Endothelial cell of umbilical vein (primary cell): ENCODE data around the gene ELOVL5. TPM values are rescaled to one million over a fixed set of nuclear protein-coding genes. Genes with fewer than 3 reads are reported as not detected.

Source experiments
- BruUV-seq: library from RNA; stranded (reverse); fragments of 400-500 nt; replicated peaks from 2 replicates; lab custom pipeline; 2021; lab: Mats Ljungman, UMichigan
- CTCF ChIA-PET: fragments of 300-600, 350-600 bp; sonication (Branson Sonifier 250); formaldehyde crosslinking; loops from one replicate; lab custom pipeline; 2021; ENCODE audit warnings: antibody characterized with exemption, inconsistent platforms; lab: Charles Lee
- POLR2A ChIA-PET: fragments of 300-600, 350-600 bp; sonication (Branson Sonifier 250); formaldehyde crosslinking; loops from one replicate; lab custom pipeline; 2021; ENCODE audit warnings: antibody characterized with exemption, inconsistent platforms; lab: Charles Lee
- DNase-seq: peaks from one replicate; pipeline ENCODE4 v3.0.0-alpha.2; 2011; ENCODE audit warnings: low read depth, low spot score
- FAIRE-seq: peaks from 2 replicates; lab custom pipeline; 2011; peaks lifted over from hg19 to GRCh38; lab: Jason Lieb, UNC
- H2AFZ ChIP-seq: 2 replicates; pipeline ENCODE4 v1.6.0; 2012; ENCODE audit warnings: low read depth, low read length, control low read depth, inconsistent platforms
- H3K27ac ChIP-seq: 2 replicates; pipeline ENCODE4 v1.5.1; 2011; ENCODE audit warnings: low read depth, mild to moderate bottlenecking, control low read depth, low read length, moderate library complexity; ENCODE audit not compliant: insufficient read depth
- H3K27me3 ChIP-seq, 2 experiments: 2 replicates each; pipeline versions ENCODE4 v1.6.0 to v1.6.1; 2011; ENCODE audit warnings: low read length in 2 of 2, mixed read lengths in 1 of 2; ENCODE audit not compliant: control insufficient read depth in 2 of 2, insufficient read depth in 2 of 2
- H3K36me3 ChIP-seq, 2 experiments: 2 replicates in 1 of 2; 3 replicates in 1 of 2; pipeline ENCODE4 v1.5.1; 2011; ENCODE audit warnings: low read length in 2 of 2, mild to moderate bottlenecking in 1 of 2, moderate library complexity in 1 of 2; ENCODE audit not compliant: control insufficient read depth in 2 of 2, insufficient read depth in 2 of 2; ENCODE audit errors: extremely low read depth in 1 of 2
- H3K4me1 ChIP-seq: 3 replicates; pipeline ENCODE4 v1.5.1; 2011; ENCODE audit warnings: mild to moderate bottlenecking, low read length; ENCODE audit not compliant: control insufficient read depth, insufficient read depth; ENCODE audit errors: extremely low read depth
- H3K4me2 ChIP-seq: 2 replicates; pipeline ENCODE4 v1.6.1; 2011; ENCODE audit warnings: low read length, control low read depth, mixed read lengths; ENCODE audit not compliant: insufficient read depth
- H3K4me3 ChIP-seq, 3 experiments: fragments of 200-600 bp in 1 of 3; sonication (generic), shearing (Covaris generic) in 1 of 3; replicated peaks in 1 of 3; 2 replicates each; pipeline ENCODE4 v1.5.1; 2011 to 2016; ENCODE audit warnings: control low read depth in 3 of 3, low read length in 3 of 3, mild to moderate bottlenecking in 2 of 3, inconsistent platforms in 1 of 3, low read depth in 1 of 3, moderate library complexity in 1 of 3; ENCODE audit not compliant: insufficient read depth in 1 of 3
- H3K79me2 ChIP-seq: 2 replicates; pipeline ENCODE4 v1.6.0; 2012; ENCODE audit warnings: low read length, inconsistent platforms; ENCODE audit not compliant: control insufficient read depth, insufficient read depth
- H3K9ac ChIP-seq: replicated peaks from 2 replicates; pipeline ENCODE3; 2011; ENCODE audit warnings: low read length, control low read depth; ENCODE audit not compliant: insufficient read depth; ENCODE audit errors: extremely low read depth
- H3K9me1 ChIP-seq: replicated peaks from 3 replicates; pipeline ENCODE4 v1.6.0; 2011; ENCODE audit warnings: mild to moderate bottlenecking, low read length; ENCODE audit not compliant: control insufficient read depth, insufficient read depth; ENCODE audit errors: extremely low read depth
- H3K9me3 ChIP-seq: replicated peaks from 2 replicates; pipeline ENCODE4 v1.5.1; 2012; ENCODE audit warnings: low read length, inconsistent platforms; ENCODE audit not compliant: control insufficient read depth, insufficient read depth
- H4K20me1 ChIP-seq: replicated peaks from 2 replicates; pipeline ENCODE3; 2011; ENCODE audit warnings: mild to moderate bottlenecking, low read length; ENCODE audit not compliant: control insufficient read depth, insufficient read depth; ENCODE audit errors: extremely low read depth
- CTCF ChIP-seq, 2 donors: IDR thresholded peaks; 1 replicate in 1 of 2; 2 replicates in 1 of 2; pipeline ENCODE4 v1.5.1; 2011; ENCODE audit warnings: low read length in 2 of 2, mild to moderate bottlenecking in 2 of 2, moderate library complexity in 2 of 2, control low read depth in 1 of 2, inconsistent platforms in 1 of 2, low read depth in 1 of 2; ENCODE audit not compliant: insufficient read depth in 1 of 2; ENCODE audit errors: extremely low read depth in 1 of 2
- EZH2 ChIP-seq: IDR thresholded peaks from 2 replicates; pipeline ENCODE4 v1.6.1; 2012; ENCODE audit warnings: borderline replicate concordance, low read depth, mild to moderate bottlenecking, moderate library complexity, low read length, inconsistent platforms; ENCODE audit not compliant: severe bottlenecking
- FOS ChIP-seq: IDR thresholded peaks from 2 replicates; pipeline ENCODE4 v1.6.1; 2011; ENCODE audit warnings: mild to moderate bottlenecking, low read length, moderate library complexity, borderline replicate concordance; ENCODE audit not compliant: insufficient read depth
- GATA2 ChIP-seq: IDR thresholded peaks from 2 replicates; pipeline ENCODE4 v1.7.0; 2011; ENCODE audit warnings: low read depth, mild to moderate bottlenecking, moderate library complexity, mixed read lengths, low read length; ENCODE audit not compliant: insufficient read length, insufficient read depth
- JUN ChIP-seq: IDR thresholded peaks from 2 replicates; pipeline ENCODE4 v1.6.1; 2011; ENCODE audit warnings: borderline replicate concordance, low read depth; ENCODE audit not compliant: insufficient read length, insufficient read depth
- MAX ChIP-seq: IDR thresholded peaks from 2 replicates; pipeline ENCODE4 v1.6.1; 2011; ENCODE audit not compliant: insufficient read depth, insufficient read length
- MYC ChIP-seq: IDR thresholded peaks from one replicate; pipeline ENCODE4 v1.6.1; 2011; ENCODE audit warnings: mild to moderate bottlenecking, low read depth, low read length
- POLR2A ChIP-seq: IDR thresholded peaks from 2 replicates; pipeline ENCODE4 v1.6.1; 2012; ENCODE audit warnings: low read depth, mild to moderate bottlenecking, control low read depth, low read length
- POLR2AphosphoS5 ChIP-seq: IDR thresholded peaks from 2 replicates; pipeline ENCODE4 v1.6.1; 2012; ENCODE audit warnings: low read depth, mild to moderate bottlenecking, control low read depth, low read length, moderate library complexity; ENCODE audit not compliant: insufficient read depth
- dilution Hi-C: fragments of 300-500 bp; cut with MboI; formaldehyde crosslinking; loops from one replicate; pipeline ENCODE4 v1.15.0; 2019; ENCODE audit warnings: low sequenced_read_pairs; ENCODE audit not compliant: extremely low pct_ligation_motif_present
- intact Hi-C: fragments of 100-400 bp; cut with micrococcal nuclease; formaldehyde crosslinking; loops from one replicate; pipeline ENCODE4 v1.10.0; 2022
- polyA plus RNA-seq, 4 experiments: library from polyadenylated mRNA; depleted of rRNA in 3 of 4; stranded (reverse) in 3 of 4; unstranded in 1 of 4; fragments of >200 nt; gene quantifications; 2 replicates each; pipeline versions ENCODE4 v1.2.1 to v1.2.3, GENCODE V29; 2011 to 2012; ENCODE audit warnings: missing spikeins in 1 of 4
- total RNA-seq: library from RNA; stranded (reverse); gene quantifications from 2 replicates; pipeline ENCODE4 v1.2.3, GENCODE V29; 2021

ELOVL5 gene
- total and polyA plus RNA-seq, 2 donors (not counting 3 experiments of a cell fraction or from before 2014, with no cell fraction given) = 85.9 to 140 TPM

- no TSS peak for BruUV-seq
- peaks cover 40% of the 10 kb centered on the region for H3K79me2 ChIP-seq
- H3K4me1 ChIP-seq = peaks cover 4% of the 10 kb centered on the region
- no peaks in the 10 kb centered on the region for H3K9me3 ChIP-seq
- H3K9ac ChIP-seq = no peak overlapping the region
- CTCF ChIA-PET = interaction anchor here (0.8 to 2.2 kb wide), 7 partner anchors 10 to 194 kb away, joined by 3 to 8 read pairs (median 4); no protein-coding TSS in a partner anchor
- no peak overlapping the region for H3K4me2 ChIP-seq
- dilution Hi-C loops = no loop called here
- intact Hi-C loops = loop anchor here (5.0 kb wide), 1 partner anchor 121 kb away; no protein-coding TSS in a partner anchor
- no peak overlapping the region for H3K4me3 ChIP-seq
- H3K27me3 ChIP-seq = no peaks in the 10 kb centered on the region
- FAIRE-seq (no peak), DNase-seq (no peak)
- H3K9me1 ChIP-seq = no peaks in the 10 kb centered on the region
- POLR2A ChIA-PET = no interaction called here
- H3K27ac ChIP-seq = no peak overlapping the region
- TF ChIP-seq GATA2 (no peak), POLR2A (no peak), EZH2 (no peak), MAX (no peak), FOS (no peak), MYC (no peak), POLR2AphosphoS5 (no peak), JUN (no peak), CTCF (IDR thresholded peaks at IDR 0.05; ENCODE audit: extremely low read depth in 1 of 2, insufficient read depth in 1 of 2, low read depth in 1 of 2, low read length in 2 of 2) (no peak)
- H4K20me1 ChIP-seq = no peaks in the 10 kb centered on the region
- H3K36me3 ChIP-seq = peaks cover 3 to 9% of the 10 kb centered on the region in 2 experiments
- H2AFZ ChIP-seq = no peak overlapping the region
These were observed 57.9 kb downstream of the ELOVL5 start for GRCh38 chr6:53290537-53291510.
